ENCODE results near the gene MRFAP1L1.

The MRFAP1L1 gene

DNA sequence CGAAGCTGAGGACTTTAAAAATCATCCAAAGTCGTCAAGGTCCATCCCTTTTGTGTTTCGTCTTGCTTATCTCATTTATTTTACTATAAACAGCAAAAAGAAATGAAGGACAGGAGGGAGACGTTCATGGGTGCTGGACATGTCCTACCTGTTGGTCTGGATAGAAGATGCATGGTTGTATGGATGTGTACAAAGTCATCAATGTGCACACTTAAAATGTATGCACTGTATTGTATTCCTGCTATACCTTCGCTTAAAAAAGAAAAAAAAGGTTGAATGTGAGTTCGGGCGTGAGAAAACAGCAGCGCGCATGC lies 6.0 kb upstream of the MRFAP1L1 start:
- no peak for DNase-seq

DNA sequence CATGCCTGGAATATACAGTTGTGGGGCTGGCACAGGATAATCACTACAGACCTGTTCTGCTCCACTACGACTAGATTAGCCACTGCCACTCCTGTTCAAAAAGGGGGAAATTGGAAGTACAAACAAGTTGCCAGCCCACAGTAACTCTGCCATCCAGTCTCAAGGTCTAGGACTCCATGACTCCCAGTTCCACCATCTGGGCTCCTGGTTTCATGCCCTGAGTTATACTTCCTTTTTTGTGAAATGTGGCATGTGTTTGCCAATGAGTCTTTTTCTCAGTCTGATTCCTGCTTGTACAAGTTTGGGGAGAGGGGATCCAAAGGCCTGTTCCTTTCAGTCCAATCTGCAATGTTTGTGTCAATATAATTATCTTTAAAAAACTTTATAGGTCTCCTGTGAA lies 5.3 kb upstream of the MRFAP1L1 start:
- no peak for DNase-seq

DNA sequence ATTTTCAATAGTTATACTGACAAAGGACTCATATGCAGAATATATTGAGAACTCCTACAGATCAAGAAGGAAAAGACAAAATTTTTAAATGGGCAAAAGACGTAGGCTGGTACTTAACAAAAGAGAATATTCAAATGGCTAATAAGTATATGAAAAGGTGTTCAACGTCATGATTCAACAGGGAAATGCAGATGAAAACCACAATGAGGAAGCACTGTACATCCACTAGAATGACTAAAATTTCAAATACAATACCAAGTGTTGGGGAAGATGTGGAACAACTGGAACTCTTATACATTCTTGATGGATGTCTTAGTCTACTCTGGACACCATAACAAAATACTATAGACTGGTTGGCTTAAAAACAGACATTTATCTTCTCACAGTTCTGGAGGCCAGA lies 1.3 kb upstream of the MRFAP1L1 start:
- no peak for DNase-seq

DNA sequence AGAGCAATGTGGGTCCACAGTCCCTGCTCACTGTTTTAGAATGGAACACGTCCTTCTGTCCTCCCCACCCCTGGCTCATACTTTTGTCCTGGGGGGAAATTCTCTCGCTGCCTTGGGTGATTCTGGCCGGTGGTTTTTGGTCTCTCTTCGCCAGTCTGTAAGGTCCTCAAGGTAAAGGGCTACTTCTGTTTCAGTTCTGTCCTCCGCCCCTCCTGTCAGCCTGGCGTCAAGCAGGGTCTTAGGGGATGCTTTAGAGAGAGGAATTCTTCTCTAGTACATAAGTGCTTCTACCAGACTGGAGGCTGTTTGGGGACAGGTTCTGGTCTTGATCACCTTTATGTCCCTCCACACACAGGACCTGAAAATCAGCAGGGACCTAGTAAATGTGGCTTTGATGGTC lies 617 bp upstream of the MRFAP1L1 start:
- DNase-seq: no peak

DNA sequence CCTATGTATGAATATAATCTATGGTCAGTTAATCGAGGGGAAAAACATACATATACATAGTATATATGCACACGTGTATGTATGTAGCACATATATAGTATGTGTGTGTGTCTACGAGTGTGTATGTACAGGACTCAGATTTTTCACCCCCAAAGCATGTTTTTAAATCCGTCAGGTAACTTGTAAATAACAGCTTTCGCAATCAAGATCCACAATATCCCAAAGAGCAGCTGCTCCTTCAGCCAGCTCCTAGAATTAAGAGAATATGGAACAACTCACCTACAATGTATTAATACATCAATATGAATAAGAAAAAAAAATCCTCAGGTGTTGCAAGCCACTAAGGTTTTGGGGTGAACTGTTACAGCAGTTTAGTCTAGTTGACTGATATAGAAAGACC lies 3.5 kb downstream of the MRFAP1L1 start:
- no peak for DNase-seq

DNA sequence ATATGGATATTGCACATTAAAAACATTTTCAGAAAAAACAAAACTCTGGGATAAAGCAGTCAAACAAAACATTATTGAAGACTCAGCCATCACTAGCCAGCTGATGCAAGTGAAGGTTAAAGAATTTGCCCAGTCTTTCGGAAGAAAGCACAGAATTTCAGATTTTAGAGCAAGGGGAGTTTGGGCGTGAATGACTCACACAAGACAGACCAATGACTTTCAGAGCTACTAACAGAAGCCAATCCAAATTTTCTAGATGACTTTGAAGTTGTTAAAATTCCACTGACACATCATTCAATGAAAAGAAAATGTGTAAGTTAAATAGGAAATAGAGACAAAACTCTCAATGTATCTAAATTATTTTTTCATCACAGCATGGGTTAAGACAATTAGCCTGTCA lies 4.0 kb downstream of the MRFAP1L1 start:
- DNase-seq: no peak

DNA sequence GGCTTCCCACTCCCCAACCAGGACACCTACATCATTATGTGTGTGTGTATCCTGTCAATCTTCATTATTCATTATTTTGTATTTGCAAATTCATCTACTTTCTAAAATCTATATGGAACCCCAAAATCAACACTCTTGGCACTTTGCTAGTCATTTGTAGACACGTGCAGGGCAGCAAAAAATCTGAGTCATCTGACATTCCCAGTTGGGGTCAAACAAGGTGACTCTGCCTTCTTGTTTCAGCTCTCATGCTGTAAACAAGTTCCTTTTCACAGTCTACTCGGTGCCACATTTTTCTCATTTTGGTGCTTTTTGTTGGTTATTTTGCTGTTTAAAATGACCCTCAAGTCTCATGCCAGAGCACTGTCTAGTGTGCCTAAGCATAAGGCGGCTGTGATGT lies 5.9 kb downstream of the MRFAP1L1 start:
- no peak for DNase-seq

DNA sequence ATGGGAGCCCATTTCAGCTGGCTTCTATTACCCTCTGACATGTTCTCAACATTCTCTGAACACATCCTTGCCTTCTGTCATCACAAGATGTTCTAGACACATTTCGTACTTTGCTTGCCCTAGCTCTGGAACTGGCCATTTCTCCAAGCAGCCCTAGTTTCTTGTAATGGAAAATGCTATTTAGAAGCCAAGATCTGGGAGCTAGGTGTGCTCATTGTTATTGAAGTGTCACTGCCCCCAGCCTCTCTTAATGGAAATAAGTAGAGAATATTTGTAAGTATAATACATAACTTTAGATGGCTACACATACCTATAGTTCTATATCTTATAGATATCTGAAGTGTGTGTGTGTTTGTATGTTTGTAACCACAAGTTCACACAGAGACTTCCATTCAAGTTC lies 6.9 kb downstream of the MRFAP1L1 start:
- no peak for DNase-seq

DNA sequence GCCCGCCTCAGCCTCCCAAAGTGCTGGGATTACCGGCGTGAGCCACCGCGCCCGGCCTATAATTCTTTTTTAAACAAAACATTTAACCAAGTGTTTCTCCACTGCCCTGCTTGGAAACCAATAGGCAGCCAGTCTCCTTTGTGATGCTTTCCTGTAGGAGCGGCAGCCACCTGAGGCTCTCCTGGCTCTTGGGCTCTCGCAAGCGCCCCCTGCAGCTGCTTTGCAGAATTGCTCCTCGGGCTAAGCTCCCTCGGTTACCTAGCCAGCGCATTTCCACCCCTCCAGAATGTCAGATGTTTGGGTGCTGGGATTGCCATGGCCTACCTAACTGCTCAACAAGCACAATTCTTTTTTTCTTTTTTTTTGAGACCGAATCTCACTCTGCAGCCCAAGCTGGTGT lies 8.3 kb downstream of the MRFAP1L1 start:
- DNase-seq: no peak

DNA sequence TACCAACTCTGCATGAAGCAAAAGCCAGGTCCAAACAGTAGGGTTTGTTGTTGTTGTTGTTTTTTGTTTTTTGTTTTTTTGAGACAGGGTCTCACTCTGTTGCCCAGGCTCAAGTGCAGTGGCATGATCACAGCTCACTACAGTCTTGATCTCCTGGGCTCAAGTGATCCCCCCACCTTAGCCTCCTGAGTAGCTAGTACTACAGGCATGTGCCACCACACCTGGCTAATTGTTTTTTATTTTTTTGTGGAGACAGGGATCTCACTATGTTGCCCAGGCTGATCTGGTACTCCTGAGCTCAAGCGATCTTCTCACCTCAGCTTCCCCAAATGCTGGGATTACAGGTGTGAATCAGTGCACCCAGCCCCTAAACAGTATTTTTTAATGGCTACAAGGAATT lies 9.8 kb downstream of the MRFAP1L1 start:
- no peak for DNase-seq

DNA sequence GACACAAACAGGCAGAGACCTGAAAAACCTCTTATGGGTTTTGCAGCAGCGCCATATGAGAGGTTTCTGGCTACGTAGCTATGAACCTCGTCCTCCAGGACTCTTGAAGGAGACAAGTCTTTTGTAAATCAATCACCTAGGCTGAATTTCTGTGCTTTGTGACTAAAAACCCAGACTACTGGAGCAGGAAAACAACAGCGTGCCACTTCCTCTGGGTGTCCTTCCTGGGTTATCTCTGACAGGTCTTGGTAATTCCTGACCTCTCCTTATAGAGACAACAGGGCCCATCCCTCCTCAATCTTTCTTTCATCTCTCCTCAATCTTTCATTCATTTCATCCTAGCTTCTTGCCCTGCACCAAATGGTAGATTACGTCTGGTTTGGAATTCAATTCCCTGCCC lies 10.3 kb downstream of the MRFAP1L1 start:
- DNase-seq: no peak

DNA sequence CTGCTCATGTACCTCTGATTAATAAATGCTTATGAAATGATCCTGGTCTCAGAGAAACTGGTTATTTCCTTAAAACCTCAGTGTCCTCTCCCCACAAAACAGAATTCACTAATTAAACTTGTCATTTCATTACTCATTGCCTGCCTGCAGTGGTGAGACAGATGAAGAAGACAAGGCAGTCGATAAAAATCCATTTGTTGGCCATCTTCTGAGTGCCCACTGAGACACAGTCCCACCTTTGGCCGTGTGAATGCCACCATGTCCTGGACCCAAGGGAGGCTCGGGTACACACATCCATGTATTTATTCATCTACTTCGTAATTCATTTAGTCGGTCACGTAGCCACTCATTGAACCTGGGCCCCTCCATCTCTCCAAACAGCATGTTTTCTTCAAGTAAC lies 12.5 kb downstream of the MRFAP1L1 start:
- no peak for DNase-seq

DNA sequence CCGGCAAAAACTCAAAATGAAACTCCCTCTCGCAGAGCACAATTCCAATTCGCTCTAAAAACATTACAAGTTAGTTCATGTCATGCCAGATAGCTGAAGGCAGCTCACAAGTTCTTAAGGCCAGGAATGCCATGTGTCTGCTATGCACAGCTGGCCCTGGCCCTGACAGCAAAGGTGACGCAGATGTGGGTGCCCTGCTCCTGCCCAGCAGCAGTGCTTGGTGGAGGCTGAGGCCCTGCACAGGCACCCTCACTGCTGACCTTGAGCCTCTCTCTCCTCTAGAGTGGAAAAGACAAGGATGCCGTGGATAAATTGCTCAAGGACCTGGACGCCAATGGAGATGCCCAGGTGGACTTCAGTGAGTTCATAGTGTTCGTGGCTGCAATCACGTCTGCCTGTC lies 13.1 kb downstream of the MRFAP1L1 start:
- DNase-seq: no peak

DNA sequence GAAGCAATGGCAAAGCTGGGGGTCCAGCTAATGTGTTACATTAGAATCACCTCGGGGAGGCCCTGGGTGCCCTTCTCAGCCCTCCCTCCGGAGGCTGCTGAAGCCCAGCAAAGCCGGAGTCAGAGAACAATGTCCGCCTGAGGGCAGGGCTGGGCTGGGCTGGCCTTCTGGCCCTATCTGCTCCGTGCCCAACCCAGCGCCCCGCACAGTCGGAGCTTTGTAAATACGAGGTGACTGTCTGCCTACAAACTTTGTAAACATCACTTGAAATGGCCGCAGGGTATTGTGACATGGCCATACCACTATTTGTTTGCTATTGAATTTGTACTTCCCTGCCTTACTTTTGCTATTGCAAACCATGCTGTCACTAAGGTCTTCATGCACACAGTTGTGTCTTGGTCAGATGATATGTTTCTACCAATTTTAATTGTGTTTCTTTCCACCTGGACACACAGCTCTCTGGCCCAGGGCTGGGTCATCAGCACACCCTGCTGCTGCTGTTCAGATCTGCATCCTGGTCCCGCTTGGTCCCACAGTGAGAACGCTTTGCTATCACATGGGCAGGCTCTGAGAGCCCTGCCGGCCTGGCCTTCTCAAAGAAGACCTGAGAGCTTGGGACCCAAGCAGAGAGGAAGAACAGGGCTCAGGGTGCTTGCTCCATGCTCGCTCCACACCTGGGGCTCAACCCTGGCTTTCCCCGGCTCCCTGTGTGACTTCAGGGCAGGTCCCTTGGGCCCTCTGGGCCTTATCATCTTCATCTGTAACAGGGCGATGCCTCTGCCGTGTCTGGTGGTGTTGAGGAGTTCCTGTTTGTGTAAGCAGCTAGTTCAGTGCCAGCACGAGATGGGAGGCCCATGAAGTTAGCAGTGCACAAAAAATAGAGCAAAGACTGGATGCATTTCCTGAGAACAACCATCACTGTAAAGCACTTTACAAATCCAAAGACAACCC lies 13.7 kb downstream of the MRFAP1L1 start:
- DNase-seq: no peak

DNA sequence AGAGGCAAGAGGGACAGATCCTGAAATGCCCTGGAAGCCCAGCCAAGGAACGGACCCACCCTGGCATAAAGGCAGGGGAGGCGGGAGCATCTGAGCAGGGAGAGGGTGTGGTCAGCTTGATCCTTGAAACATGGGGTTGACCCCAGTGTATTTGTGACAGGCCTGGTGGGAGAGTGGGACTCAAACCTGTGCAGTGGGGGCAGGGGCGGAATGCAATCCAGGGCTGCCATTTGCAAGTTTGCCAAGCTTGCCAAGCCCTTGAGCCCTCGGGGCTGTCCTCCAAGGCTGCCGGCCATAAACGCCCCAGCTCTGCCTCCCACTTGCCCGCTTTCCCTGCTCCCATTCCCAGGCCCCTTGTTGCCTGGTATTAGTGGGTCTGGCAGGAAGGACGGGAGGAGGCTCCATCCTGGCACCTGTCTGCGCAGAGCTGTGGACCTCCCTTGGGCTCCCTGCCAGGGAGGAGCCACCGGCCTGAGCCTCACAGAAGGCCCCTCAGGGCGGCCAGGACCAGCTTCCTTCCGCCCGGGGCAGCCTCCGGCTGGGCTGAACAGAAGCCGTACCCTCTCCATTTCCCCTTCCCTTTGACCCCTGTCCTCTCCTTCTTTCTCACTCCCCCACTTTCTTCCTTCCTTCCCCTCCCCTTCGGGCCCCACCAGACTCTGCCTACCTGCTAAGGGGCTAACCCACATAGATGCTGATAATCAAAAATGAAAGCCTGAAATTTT lies 15.3 kb downstream of the MRFAP1L1 start:
- DNase-seq: no peak

DNA sequence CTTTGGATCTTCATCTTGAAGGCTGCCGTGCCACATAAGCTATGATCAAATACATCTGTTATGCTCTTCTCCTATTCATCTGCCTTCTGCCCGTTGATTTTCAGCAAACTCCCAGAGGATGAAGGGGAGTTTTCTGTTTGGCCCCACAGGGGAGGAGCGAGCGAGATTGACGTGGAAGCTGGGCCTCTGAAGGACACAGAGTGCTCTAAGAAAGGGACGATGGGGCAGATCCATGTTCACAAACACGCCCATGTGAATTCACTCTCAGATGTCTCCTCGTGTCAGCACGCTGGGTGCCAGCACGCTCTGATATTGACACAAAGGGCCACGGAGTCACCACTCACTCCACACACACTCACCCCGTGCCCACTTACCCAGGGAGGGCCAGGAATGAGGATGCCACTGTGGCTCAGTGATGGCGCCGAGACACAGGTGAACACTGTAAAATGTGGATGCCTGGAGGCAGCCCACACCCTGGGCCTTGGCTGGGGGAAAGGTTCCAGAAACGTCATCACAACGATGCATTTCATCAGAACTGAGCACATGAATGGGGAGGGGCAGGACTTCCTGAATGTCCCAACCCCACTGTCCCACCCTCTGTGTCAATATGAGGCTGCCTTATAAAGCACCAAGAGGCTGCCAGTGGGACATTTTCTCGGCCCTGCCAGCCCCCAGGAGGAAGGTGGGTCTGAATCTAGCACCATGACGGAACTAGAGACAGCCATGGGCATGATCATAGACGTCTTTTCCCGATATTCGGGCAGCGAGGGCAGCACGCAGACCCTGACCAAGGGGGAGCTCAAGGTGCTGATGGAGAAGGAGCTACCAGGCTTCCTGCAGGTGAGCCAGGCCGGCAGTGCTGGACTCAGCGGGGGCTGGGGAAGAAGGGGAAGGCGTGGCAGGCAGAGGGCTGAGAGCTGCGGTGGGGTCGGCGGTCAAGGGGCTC lies 16.2 kb downstream of the MRFAP1L1 start, which contains the start of gene S100P:
Gene S100P, plus strand, starts transcription at position 648 of the 946 bp plus-strand sequence. Its CDS starts 55 bp downstream, at position 703.
- no peak for DNase-seq

DNA sequence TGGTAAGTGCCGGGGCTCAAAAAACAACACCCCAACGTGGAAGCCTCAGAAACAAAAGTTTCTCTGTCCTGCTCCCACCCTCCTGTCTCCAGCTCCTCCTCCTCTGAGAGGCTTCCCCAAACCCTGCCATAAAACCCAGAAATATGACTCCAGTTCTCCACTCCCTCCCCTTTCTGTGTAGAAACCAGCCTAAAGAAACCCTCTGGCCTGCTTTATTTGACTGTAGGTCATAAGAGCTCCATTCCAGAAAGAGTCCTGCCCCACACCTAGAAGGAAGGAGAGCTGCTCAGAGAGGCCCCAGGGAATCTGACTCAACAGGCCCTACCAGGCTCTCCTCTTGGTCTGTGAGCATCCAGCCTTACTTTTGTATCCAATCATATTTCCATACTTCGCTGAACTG lies 16.9 kb downstream of the MRFAP1L1 start:
- no peak for DNase-seq

DNA sequence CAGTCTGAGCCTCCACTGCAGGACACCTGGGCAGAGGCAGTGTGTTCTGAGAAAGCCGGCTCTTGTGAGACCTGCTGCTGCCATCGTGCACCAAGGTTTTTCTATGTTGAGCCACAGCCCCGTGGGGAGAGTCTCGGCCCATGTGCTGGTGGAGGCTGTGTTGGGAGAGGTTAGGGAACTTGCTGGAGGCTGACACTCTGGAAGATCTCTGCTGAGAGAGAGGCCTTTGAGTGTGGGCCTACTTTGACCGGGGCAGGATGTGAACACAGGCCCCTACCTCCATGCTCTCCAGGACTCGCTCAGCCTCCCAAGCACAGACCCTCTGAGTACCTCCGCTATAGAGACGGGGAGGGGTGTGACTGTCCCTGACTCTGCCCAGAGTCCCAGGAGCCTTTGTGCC lies 17.3 kb downstream of the MRFAP1L1 start:
- no peak for DNase-seq

DNA sequence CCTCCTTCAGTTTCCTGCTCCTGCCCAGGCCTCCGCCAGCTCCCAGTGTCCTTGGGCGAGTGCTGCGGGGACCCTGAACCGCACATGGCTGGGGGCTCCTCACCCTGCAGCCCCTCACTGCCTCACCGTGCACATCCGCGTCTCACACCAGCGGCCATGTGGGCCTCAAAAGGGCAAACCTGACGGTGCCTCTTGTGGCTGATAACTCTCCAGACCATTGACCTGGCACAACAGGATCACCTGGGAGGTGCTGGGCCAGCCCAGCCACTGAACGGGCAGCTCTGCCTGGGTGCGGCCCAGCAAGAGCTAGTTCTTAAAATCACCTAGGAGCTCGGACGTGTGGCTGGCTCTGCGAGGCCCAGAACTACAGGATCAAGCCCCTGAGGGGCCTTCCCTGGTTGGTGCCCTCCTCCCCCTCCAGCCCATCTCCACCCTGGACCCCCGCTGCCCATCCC lies 20.1 kb downstream of the MRFAP1L1 start:
- no peak for DNase-seq

DNA sequence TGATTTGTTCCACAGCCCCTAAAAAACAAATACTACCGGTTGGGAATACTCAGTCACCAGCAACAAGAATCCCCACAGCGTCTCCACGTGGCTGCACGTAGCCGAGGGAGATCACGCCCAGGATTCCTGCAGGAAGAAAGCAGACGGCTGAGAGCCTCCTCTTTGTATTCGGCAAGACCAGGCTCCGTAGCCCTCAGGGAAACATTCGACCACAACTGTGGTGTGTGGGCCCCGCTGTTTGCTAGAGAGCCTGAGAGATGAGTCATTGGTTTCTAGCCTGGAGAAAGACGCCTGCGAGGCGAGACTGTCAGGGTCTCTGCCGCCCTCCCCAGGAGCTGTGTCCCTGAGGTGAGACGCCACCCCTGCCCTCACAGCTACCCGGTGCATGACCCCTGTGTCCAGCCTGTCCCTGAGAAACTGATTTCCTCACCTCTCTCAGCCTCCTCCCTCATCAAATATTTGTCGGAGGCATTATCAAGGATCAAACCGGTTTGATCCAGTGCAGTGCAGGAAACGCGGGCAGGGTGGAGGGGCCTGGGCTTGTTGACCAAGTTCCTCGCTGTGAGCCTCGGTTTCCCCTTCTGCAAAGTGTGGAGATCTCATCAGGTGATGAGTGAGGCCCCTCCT lies 20.7 kb downstream of the MRFAP1L1 start:
- peak; percentile 79 for DNase-seq

DNA sequence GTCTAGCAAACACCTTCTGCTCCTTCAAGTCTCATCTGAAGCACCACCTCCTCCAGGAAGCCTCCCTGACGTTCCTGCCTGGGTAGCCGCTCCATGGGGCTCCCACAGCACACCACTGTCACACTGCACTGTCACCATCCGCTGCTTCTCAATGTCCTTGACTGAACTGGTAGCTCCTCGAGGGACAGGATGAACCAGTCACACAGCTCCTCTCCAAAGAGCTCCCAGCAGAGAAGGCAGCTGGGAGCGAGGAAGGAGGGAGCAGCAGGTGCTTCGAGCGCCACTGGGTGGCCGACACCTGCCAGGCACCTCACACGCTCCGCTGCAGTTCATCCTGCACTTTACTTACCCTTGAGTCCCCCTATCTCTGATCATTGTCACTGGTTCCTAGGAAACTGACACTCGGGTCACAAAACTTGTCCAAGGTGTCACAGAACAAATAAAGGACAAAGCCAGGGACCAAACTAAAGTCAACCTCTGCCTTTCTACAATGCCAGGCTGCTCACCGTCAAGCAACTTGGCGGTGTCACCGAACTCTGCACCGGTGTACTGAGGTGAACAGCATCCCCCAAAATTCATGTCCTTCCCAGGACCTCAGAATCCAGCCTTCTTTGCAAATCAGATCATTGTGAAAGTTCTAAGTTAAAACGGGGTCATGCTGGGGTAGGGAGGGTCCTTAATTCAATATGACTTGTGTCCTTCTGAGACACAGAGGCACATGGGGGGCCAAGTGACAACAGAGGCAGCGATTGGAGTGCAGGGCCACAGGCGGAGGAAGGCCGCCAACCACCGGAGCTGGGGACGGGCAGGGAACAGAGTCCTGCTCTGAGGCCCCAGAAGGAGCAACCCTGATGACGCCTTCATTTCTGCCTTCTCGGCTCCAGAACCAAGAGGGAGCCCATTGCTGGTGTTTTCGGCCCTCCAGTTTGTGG lies 21.5 kb downstream of the MRFAP1L1 start:
- DNase-seq: no peak
